HG02798 (cell line): Measurements from ENCODE around the gene PRSS53.

ENCODE experiments used
- ATAC-seq: cut with Tn5 transposase; IDR thresholded peaks from one replicate; pipeline ENCODE4 v1.9.1; 2021; ENCODE audit warnings: mild to moderate bottlenecking; ENCODE audit not compliant: unreplicated experiment, poor library complexity

Gene PRSS53

DNA sequence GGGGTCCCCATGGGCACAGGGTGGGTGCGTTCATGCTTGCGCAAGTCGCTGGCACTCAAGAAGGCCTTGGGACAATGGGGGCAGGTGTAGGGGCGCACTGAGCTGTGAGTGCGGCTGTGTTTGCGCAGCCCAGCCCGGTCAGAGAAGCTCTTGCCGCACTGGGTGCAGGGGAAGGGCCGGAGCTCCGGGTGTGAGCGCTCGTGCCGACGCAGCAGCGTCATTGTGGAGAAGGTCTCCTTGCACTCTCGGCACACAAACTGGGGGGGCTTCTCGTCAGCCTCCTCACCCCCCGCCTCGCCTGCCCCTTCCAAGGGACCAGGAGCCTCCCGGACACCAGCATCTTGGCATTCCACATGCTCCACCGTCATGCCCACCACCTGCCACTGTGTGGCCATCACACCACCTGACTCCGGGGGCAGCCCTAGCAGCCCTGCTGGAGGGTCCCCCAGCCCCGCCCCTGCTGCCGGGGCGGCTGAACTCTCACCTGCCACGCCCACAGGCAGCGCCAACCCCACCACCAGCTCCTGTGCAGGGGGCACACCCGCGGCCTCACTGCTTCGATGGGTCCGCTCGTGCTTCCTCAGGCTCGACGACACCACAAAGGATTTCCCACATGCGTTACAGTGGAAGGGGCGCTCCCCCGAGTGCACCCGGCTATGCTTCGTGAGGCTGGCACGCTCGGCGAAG is 27.5 kb downstream of the PRSS53 start:
- no peak for ATAC-seq

DNA sequence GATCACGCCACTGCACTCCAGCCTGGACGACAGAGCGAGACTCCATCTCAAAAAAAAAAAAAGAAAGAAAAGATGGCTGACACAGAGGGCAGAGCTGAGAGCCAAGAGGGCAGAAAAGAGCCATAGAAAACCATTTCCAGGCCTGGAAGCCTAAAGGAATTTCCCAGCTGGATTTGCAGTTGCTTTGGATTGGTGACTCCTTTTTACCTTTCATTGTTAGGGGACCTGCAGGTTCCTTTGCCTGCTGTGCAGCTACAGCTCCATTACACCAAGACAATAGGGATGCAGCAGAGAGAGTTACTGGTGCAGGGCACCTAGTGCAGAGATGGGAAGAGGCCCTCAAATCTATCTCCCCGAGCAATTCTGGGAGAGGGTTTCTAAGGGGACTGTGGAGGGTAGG is 33.1 kb downstream of the PRSS53 start:
- no peak for ATAC-seq

DNA sequence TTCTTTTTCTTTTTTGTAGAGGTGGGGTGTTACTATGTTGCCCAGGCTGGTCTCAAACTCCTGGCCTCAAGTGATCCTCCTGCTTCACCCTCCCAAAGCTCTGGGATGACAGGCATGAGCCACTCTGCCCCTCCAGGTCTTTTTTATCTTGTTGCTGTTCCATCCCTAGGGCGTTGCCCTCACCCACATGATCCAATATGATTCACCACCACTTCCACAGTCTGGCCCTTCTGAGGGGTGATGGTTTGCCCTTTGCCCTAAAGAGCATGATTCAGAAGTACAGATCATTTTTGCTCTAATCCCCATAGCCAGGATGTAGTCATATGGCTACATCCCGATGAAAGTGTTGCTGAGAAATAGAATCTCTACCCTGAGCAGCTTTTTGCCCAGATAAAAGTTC is 36.6 kb downstream of the PRSS53 start:
- ATAC-seq, result no peak

DNA sequence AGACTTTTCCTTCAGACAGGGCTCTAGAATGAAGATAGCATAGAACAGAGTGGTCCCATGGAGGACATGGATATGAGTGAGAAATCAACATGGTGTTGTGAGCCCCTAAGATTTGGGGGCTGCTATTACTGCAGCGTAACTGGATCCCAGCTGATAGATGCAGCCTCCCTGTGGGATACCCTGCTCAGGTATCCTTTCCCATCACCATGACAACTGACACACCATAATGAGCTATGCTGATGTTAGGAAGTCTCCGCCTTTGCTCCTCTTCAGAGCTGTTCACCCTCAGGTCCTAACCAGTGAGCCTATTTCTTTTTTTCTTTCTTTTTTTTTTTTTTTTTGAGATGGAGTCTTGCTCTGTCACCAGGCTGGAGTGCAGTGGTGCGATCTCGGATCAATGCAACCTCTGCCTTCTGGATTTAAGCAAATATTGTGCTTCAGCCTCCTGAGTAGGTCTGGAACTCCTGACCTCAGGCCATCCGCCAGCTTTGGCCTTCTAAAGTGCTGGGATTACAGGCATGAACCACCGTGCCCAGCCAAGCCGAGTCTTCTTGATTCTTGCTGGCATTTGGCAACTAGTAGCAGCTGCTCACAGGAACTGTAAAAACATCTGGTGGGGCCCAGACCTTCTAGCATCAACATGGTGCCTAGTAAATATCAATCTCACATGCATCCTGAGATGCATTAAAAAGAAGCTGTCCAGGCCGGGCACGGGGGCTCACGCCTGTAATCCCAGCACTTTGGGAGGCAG is 38.3 kb downstream of the PRSS53 start:
- no peak for ATAC-seq

DNA sequence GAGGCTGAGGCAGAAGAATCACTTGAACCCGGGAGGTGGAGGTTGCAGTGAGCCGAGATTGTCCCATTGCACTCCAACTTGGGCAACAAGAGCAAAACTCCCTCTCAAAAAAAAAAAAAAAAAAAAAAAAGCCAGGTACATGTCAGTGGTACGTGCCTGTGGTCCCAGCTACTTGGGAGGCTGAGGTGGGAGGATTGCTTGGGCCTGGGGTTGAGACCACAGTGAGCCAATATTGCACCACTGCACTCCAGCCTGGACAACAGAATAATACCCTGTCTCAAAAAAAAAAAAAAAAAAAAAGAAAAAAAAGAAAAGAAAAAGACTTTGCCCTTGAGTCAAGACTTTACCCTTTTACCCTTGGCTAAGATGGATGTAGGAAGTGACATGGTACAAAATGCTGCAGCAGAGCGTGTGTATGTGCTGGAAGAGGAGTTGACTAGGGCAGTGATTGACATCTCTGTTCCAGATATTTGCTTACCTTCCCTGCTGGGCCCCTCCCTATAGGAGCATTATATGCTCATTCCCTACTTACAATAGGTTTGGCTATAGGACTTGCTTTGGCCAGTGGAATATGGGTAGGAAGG is 44.8 kb downstream of the PRSS53 start:
- no peak for ATAC-seq

DNA sequence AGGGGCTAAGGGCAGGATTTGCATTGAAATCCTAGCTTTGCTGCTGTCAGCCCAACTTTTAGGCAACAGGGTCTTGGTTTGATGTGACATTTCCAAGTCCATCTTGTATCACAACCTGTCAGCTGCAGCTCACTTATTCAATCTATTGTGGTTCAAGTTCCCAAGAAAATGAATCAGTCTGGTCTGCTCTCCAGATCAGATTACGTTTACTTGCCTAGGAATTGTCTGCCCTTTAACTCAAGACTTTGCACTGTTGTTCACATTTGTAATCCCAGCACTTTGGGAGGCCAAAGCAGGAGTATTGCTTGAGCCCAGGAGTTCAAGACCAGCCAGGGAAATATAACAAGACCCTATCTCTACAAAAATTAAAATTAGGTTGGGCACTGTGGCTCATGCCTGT is 45.4 kb downstream of the PRSS53 start:
- no peak for ATAC-seq

DNA sequence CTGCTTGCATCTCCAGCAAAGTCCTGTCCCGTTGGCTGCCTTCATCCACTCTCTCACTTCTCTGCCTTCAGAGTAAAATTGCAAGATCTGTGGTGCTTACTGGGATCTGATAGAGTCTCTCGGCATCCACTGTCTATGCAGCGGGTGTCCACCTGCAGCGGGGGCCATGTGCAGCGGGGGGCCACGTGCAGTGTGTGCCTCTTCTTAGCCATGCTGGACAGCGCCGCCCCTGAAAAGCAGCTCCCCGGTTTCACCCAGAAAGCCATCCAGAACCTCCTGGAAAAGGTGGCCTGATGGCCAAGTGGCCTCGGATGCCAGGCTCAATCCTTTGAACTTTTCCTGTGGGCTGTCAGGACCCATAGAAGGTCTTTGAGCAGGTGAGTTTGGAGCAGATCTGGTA is 45.9 kb downstream of the PRSS53 start:
- no peak for ATAC-seq

DNA sequence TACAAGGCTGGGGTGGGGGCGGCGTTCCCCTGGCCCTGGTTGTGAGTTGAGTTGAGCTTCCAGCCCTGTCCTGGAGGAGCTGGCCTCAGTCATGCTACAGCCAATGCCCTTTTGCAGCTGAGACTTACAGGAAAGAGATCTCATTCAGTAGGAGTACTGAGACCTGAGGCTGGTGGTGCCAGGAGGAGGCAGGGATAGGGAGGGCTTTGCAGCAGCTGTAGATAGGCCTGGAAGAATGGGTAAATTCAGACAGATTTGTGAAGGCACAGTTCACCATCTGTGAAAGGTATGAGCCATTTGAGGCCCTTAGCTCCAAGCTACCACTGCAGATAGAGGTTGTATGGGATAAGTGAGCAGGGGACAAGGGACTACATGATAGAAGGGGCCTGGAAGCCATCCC is 49.8 kb downstream of the PRSS53 start:
- no peak for ATAC-seq

DNA sequence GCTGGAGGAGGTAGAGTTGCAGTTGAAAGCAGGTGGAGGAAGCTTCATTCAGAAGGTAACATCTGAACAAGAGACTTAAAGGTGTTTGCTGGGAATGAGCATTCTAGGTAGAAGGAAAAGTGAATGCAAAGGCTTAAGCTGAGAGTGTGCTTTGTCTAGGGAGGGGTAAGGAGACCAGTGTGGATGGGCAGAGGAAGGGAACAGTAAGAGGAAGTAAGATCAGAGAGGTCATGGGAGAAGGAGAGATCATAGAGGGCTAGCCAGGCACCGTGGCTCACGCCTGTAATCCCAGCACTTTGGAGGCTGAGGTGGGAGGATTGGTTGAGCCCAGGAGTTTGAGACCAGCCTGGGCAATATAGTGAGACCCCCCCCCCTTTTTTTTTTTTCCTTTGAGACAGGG is 52.1 kb downstream of the PRSS53 start:
- no peak for ATAC-seq

DNA sequence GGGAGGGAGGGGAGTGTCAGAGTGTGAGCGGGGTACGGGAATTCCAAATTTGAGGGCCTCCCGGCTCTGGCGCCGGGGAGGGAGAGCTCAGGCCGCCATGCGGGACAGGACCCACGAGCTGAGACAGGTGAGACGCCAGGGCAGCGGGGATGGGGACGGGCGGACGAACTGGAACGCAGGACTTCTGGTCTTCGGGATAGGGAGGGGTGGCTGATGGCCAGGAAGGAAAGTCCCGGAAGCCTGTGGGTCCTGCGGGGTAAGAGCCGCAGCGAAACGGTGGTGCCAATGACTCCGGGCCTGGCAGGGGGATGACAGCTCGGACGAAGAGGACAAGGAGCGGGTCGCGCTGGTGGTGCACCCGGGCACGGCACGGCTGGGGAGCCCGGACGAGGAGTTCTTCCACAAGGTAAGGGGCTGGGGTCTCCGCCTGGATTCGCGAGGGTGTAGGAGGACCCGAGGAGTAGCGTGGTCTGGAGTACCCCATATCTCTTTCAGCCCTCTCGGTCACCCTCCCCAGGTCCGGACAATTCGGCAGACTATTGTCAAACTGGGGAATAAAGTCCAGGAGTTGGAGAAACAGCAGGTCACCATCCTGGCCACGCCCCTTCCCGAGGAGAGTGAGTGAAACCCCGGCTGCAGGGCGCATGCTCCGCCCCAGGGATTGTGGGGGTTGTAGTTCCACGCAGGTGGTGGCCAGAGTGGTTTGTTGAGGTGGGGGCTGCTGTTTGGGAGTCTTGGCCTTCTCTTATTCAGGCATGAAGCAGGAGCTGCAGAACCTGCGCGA is 54.8 kb downstream of the PRSS53 start:
- ATAC-seq, result peak; percentile 41
